Activated naive CD4-positive, alpha-beta T cell treated with anti-CD3 and anti-CD28 coated beads, Interleukin-2, amount 50 U/mL, for 24 hours (primary cell): ENCODE measurements around the gene MALT1.

Experiments
- H3K27ac Mint-ChIP-seq: one replicate; pipeline ENCODE4 v1.8.0; 2021; ENCODE audit warnings: mild to moderate bottlenecking, mixed read lengths
- H3K27me3 Mint-ChIP-seq: one replicate; pipeline ENCODE4 v1.8.0; 2021; ENCODE audit warnings: mixed read lengths
- H3K36me3 Mint-ChIP-seq: one replicate; pipeline ENCODE4 v1.8.0; 2021; ENCODE audit warnings: mixed read lengths
- H3K4me1 Mint-ChIP-seq: one replicate; pipeline ENCODE4 v1.8.0; 2021; ENCODE audit warnings: mixed read lengths
- H3K4me3 Mint-ChIP-seq: one replicate; pipeline ENCODE4 v1.8.0; 2021; ENCODE audit warnings: mild to moderate bottlenecking, mixed read lengths
- H3K9me3 Mint-ChIP-seq: one replicate; pipeline ENCODE4 v1.8.0; 2021; ENCODE audit warnings: mixed read lengths

MALT1 gene

DNA sequence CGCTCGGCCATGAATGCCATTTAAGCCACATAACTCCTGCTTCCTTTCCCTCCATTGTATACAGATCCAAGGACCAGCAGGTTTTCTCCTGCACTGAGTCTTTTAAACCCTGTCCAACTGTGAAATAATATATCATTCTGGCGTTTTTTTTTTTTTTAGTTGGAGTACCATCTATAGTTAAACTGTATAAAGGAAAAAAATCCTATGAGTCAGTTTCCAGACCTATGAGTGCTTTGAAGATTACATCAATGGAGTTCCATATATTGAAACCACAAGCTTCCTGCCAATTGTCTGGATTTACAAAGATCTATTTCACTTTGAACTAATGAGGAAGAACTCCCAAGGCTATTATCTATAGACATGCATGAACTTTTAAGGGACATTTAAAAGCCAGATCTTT, 2.4 kb upstream of the MALT1 start:
- Mint-ChIP-seq H3K4me3 (peak overlapping the region; percentile 28), H3K27me3 (no peaks in the 10 kb centered on the region), H3K9me3 (peaks cover 6% of the 10 kb centered on the region), H3K36me3 (no peaks in the 10 kb centered on the region), H3K4me1 (peaks cover 63% of the 10 kb centered on the region), H3K27ac (peak overlapping the region; percentile 19)

DNA sequence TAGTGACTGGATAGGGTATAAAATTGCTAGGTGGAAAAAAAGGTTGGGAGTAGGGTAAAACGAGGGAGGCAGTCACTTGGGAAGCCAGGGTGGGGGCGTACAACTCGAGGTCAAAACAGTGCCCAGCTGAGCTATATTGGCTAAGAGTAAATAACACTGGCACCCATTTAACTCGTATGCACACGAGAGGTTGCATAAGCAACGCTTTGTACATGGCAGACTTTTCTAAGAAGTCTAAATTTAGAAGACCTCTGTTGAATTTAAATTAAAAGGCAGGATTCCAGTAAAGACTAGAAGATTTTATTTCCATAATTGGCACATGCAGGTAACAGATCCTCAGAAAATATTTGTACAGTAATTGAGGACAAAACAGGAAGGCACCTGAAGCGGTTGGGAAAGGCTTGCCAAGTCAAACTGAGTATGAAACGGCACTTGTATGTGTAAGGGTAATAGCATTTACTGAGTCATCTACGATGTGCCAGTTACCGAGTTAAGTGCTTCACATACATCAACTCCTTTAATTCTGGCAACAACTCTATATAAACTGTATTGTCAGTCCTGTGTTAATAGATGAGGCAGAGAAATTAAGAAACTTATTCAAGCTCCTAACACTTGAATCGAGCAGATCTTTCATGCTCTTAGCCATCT, 1.4 kb upstream of the MALT1 start:
- Mint-ChIP-seq H3K27me3 (no peaks in the 10 kb centered on the region), H3K27ac (peak overlapping the region; percentile 19), H3K4me1 (peaks cover 64% of the 10 kb centered on the region), H3K4me3 (peak overlapping the region; percentile 87), H3K9me3 (peaks cover 6% of the 10 kb centered on the region), H3K36me3 (no peaks in the 10 kb centered on the region)

DNA sequence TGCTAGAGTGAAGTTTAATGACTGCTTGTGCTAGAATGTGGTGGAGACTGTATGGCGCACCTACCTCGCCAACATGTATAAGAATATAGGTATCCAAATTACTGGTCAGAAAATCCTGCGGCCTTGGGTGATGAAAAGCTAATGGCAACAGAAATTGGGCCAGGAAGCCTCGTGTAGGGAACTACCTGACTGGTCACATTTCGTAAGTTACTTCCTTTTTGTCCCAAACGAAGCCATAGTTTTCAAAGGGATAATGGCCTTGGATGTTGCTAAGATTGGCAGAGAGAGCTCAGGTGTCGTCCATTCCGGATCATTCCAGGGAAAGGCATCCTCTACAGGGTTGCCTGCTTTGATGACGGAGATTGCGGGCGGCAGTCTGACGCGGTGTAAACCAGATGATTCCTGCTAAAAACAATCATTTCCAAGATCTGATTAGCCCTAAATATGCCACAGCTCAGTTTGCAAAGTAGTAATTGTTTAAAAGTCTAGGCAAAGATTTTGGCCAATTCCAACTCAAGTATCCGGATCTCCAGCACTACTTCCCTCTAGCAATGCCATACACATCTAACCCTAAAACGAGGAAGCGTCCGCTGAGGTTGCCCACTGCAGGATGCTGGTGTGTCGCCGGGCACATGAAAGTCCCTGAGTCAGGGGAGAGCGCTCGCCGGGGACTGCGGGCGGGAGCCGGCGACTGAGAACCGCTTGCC, 708 bp upstream of the MALT1 start:
- Mint-ChIP-seq H3K9me3 (peaks cover 6% of the 10 kb centered on the region), H3K27me3 (no peaks in the 10 kb centered on the region), H3K36me3 (peaks cover under 1% of the 10 kb centered on the region), H3K4me1 (peaks cover 69% of the 10 kb centered on the region), H3K27ac (peak overlapping the region; percentile 92), H3K4me3 (peak overlapping the region; percentile 87)

DNA sequence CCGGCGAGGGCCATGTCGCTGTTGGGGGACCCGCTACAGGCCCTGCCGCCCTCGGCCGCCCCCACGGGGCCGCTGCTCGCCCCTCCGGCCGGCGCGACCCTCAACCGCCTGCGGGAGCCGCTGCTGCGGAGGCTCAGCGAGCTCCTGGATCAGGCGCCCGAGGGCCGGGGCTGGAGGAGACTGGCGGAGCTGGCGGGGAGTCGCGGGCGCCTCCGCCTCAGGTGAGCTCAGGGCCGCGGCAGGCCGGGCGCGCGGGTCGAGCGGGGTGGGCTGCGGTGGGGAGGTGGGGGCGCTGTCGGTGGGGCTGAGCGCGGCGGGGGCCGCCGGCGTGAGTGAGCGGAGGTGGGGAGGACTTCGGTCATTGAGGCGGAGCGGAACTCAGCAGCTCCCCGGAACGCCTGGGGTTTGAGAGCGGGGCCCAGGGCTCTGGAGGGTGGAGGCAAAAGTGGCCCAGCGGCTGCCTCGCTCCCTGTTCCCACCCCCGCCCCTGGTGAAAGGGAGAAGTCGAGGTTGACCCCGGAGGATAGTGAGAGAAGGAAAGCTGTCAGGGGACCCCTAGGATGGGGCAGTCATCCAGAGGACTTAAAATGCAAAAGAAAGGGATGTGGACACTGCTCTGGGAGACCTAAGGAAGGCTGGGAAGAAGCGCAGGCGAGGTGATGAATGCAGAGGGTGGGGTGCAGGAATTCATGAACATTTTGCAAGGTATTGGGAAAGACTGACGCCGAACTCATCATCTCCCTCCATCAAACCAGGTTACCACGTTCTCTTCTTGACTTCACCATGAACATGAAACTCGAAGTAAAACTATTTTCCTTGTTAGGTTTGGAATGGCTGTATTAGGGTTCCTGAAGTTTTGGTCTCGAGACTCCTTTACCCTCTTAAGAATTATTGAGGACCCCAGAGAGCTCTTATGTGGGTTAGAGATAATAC, 633 bp downstream of the MALT1 start:
- Mint-ChIP-seq H3K9me3 (peaks cover 6% of the 10 kb centered on the region), H3K27me3 (no peaks in the 10 kb centered on the region), H3K27ac (peak overlapping the region; percentile 94), H3K4me1 (peaks cover 78% of the 10 kb centered on the region), H3K4me3 (peak overlapping the region; percentile 94), H3K36me3 (peaks cover 6% of the 10 kb centered on the region)

DNA sequence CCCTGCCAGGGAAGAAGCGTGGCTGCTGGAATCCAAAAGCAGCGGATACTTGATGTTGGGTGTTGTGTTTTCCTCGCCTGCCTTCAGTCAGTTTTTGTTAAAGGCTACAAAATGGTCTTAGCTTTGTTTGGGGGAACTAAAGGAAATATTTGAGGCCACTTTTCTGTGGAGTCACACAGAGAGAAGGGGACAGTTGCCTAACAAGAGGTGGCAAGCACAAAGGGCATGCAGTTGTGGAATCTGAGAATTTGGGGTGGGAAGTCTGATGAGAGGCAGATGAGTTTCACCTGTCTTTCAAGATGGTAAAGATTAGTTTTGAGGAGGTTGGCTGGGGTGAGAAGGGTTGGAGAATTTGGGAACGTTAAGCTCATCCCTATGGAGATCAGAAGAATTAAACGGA, 2.9 kb downstream of the MALT1 start:
- H3K27ac Mint-ChIP-seq = peak overlapping the region; percentile 80
- no peaks in the 10 kb centered on the region for H3K27me3 Mint-ChIP-seq
- H3K4me1 Mint-ChIP-seq = peaks cover 87% of the 10 kb centered on the region
- H3K4me3 Mint-ChIP-seq = peak overlapping the region; percentile 56
- H3K9me3 Mint-ChIP-seq = peaks cover 6% of the 10 kb centered on the region
- H3K36me3 Mint-ChIP-seq = peaks cover 8% of the 10 kb centered on the region

DNA sequence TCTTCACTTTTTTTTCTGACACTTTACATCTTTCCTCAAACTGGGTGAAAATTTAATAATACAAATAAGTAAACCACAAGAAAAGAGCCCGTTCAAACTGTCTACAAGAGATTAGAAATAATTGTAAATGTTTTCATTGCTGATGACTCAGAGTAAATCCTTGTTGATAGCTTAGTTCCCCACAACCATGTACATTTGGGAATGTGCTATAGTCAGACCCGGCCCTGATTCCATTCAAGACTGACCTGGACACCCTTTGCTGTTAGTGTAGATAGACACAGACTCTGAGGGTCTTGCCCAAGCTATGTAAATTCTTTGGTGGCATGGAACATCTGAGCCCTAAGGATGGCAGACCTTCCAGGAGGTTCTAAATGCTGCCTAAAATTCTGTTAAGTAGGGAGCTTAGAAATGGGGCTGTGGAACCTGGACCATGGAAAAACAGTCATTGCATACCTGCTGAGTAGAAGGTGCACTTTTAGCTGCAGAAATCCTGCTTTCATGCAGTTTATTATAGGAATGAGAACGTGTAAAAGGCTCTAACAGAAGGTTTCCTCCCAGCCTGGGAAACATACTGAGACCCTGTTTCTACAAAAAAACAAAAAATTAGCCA, 3.7 kb downstream of the MALT1 start:
- peak overlapping the region; percentile 80 for H3K27ac Mint-ChIP-seq

DNA sequence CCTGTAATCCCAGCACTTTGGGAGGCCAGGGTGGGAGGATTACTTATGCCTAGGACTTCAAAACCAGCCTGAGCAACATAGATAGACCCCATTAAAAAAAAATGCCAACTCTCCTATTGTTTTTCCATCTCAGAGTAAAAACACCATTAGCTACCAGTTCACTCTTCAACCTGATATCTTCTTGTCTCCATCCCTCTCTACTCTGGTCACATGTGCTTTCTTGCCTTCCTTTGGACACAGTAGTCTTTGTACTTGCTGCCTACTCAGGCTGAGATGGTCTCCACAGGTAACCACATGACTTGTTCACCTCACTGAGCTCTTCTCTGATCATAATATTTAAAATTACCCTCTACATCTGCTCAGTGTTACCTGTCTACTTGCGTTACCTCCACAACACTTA, 5.0 kb downstream of the MALT1 start:
- H3K4me1 Mint-ChIP-seq = peaks cover 85% of the 10 kb centered on the region
- no peaks in the 10 kb centered on the region for H3K9me3 Mint-ChIP-seq
- peak overlapping the region; percentile 91 for H3K27ac Mint-ChIP-seq
- H3K4me3 Mint-ChIP-seq = peak overlapping the region; percentile 67
- H3K27me3 Mint-ChIP-seq = no peaks in the 10 kb centered on the region
- H3K36me3 Mint-ChIP-seq = peaks cover 9% of the 10 kb centered on the region

More for the DNA sequence above, 3.7 kb downstream of the MALT1 start:
- H3K4me3 Mint-ChIP-seq = peak overlapping the region; percentile 56
- no peaks in the 10 kb centered on the region for H3K27me3 Mint-ChIP-seq
- H3K9me3 Mint-ChIP-seq = no peaks in the 10 kb centered on the region
- peaks cover 8% of the 10 kb centered on the region for H3K36me3 Mint-ChIP-seq
- peaks cover 84% of the 10 kb centered on the region for H3K4me1 Mint-ChIP-seq

DNA sequence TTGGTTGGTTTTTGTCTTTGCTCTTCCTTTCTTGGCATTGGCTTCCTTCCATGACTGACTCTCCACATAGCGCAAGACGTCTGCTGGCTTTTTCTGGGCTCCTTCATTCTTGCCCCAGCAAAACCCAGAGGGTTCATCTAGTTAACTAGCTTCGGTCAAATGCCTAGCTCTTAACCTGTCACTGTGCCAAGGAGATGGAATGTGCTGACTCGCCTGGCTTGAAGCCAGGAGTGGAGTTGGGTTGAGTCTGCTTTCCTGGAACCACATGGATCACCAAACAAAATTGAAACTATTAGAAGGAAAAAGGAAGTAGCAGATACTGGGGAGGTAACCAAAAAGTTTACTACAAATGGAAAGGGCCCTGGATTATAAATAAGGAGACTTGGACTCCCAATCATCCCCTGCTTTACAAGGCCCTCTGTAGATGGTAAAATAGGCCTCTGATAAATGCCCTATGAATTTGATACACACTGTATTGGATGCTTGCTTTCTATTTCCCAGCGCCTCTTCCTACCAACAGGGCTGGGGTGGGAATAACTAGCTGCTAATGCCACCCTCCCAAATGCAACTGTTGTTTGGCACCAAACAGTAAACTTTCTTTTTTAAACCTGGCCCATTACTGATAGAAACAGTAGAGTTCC, 11.3 kb downstream of the MALT1 start:
- Mint-ChIP-seq H3K4me1 (peaks cover 90% of the 10 kb centered on the region), H3K4me3 (no peak overlapping the region), H3K27ac (peak overlapping the region; percentile 43), H3K27me3 (no peaks in the 10 kb centered on the region), H3K9me3 (no peaks in the 10 kb centered on the region), H3K36me3 (peaks cover 27% of the 10 kb centered on the region)

DNA sequence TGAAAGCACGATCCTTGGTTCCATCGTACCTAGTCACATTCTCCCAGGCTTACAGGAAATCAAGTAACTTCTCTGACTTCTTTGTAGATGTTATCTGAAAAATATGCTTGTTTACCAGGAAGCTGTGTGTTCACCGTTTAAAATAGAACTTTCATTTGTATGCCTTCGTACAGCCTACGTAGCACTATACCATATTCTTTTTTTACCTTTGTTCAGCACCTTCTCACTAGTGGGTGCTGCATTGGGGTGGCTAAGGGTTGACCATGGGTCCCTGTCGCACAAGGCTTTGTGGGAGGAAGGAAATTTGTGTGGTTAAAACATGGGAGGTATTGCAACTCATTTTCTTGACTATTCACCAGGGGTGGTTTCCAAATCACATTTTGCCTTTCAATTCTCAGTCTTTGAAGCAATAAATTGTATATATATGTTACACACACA, 16.6 kb downstream of the MALT1 start:
- H3K36me3 Mint-ChIP-seq = peaks cover 31% of the 10 kb centered on the region
- H3K4me3 Mint-ChIP-seq = peak overlapping the region; percentile 80
- peaks cover 80% of the 10 kb centered on the region for H3K4me1 Mint-ChIP-seq
- no peaks in the 10 kb centered on the region for H3K27me3 Mint-ChIP-seq
- H3K9me3 Mint-ChIP-seq = no peaks in the 10 kb centered on the region
- peak overlapping the region; percentile 75 for H3K27ac Mint-ChIP-seq

DNA sequence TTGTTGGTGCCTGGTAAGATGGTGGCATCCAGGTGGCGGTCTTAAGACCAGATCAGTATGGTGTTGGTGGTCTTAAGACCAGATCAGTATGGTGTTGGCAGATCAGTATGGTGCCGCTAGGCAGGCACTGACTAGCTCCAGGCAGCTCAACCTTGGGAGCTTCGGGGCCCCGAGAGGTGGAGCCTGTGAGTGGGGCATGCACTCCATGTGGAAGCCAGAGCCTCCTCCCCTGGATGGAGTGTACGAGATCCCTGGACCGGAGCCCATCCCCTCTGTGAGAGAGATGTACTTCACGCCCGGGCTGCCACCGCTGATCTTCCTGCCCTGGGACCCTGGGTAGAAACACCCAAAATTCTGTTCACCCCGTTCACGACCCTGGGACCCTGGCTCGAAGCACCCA, 19.0 kb downstream of the MALT1 start:
- H3K36me3 Mint-ChIP-seq = peaks cover 28% of the 10 kb centered on the region
- no peak overlapping the region for H3K4me3 Mint-ChIP-seq
- peak overlapping the region; percentile 71 for H3K27ac Mint-ChIP-seq
- H3K27me3 Mint-ChIP-seq = no peaks in the 10 kb centered on the region
- H3K4me1 Mint-ChIP-seq = peaks cover 61% of the 10 kb centered on the region
- no peaks in the 10 kb centered on the region for H3K9me3 Mint-ChIP-seq

DNA sequence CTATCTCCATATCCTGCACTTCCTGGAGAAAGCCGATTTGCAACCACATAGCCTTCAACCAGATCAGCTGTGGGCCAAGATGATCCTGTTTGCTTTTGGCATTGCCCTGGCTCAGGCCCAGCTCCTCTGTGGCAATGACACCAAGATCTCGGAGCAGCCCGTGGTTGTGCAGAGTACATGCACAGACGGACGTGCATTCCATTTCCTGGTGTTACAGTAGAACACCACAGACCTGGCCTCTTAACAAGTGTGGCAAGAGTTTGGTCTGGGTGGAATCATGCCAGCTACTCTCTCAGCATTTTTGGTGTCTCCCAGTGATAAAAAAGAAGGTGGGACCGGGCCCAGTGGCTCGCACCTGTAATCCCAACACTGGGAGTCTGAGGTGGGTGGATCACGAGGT, 20.0 kb downstream of the MALT1 start:
- H3K27me3 Mint-ChIP-seq = no peaks in the 10 kb centered on the region
- H3K4me3 Mint-ChIP-seq = no peak overlapping the region
- H3K9me3 Mint-ChIP-seq = no peaks in the 10 kb centered on the region
- peaks cover 51% of the 10 kb centered on the region for H3K4me1 Mint-ChIP-seq
- H3K27ac Mint-ChIP-seq = peak overlapping the region; percentile 8
- peaks cover 30% of the 10 kb centered on the region for H3K36me3 Mint-ChIP-seq

DNA sequence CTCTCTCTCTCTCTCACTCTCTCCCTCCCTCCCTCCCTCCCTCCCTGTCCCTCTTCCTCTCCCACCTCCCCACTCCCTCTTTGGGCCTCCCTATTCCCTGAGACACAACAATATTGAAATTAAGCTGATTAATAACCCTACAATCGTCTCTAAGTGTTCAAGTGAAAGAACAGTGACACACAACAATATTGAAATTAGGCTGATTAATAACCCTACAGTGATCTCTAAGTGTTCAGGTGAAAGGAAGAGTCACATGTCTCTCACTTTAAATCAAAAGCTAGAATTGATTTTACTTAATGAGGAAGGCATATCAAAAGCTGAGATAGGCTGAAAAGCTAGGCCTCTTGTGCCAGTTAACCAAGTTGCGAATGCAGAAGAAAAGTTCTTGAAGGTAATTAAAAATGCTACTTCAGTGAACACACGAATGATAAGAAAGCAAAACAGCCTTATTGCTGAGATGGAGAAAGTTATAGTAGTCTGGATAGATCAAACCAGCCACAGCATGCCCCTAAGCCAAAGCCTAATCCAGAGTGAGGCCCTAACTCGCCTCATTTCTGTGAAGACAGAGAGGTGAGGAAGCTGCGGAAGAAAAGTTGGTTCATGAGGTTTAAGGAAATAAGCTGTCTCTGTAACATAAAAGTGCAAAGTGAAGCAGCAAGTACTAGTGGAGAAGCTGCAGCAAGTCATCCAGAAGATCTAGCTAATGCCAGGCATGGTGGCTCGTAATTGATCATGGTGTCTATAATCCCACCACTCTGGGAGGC, 21.3 kb downstream of the MALT1 start:
- H3K36me3 Mint-ChIP-seq = peaks cover 29% of the 10 kb centered on the region

DNA sequence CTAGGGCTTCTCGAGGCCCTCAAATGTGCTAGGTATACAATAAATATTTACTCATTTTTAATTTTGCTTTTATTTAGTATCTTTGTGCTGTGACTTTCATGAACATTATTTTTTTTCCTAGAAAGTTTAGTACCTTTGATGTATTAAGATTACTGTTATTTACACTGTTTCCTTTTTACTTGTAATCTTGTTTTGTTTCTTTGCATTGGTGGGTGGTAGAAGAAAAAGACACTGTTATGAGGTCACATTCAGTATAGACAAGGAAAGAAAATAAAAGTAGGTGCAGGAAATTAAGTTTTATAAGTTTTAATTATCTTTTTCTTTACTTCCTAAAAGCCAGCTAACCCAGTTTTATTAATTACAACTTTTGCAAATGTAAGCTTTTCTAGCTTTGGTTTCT, 23.0 kb downstream of the MALT1 start:
- Mint-ChIP-seq H3K4me1 (peaks cover 24% of the 10 kb centered on the region), H3K27ac (peak overlapping the region; percentile 77), H3K4me3 (peak overlapping the region; percentile 28), H3K36me3 (peaks cover 27% of the 10 kb centered on the region), H3K27me3 (no peaks in the 10 kb centered on the region), H3K9me3 (no peaks in the 10 kb centered on the region)

More for the DNA sequence above, 21.3 kb downstream of the MALT1 start:
- Mint-ChIP-seq H3K27ac (peak overlapping the region; percentile 92), H3K27me3 (no peaks in the 10 kb centered on the region), H3K4me3 (peak overlapping the region; percentile 76), H3K4me1 (peaks cover 38% of the 10 kb centered on the region), H3K9me3 (no peaks in the 10 kb centered on the region)

DNA sequence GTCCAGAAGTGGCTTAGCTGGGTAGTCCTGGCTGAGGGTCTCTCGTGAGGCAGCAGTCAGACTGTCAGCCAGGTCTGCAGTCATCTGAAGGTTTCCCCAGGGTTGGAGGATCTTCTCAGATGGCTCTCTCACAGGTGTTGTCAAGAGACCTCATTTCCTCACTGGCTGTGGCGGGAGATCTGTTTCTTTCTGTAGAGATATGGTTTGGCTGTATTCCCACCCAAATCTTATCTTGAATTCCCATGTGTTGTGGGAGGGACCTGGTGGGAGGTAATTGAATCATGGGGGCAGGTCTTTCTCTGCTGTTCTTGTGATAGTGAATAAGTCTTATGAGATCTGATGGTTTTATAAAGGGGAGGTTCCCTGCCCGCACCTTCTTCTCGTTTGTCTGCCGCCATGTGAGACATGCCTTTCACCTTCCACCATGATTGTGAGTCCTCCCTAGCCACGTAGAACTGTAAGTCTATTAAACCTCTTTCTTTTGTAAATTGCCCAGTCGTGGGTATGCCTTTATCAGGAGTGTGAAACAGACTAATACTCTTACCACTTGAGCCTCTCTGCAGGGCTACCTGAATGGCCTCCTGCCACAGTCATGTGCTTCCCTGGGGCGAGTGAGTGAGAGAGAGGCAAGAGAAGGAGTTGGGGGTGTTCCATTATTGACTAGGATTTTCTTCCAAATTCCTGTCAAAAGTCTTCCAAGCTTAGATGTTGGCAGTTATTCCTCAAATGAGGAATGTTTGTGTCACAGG, 23.6 kb downstream of the MALT1 start:
- peaks cover 22% of the 10 kb centered on the region for H3K36me3 Mint-ChIP-seq
- peaks cover 17% of the 10 kb centered on the region for H3K4me1 Mint-ChIP-seq
- peak overlapping the region; percentile 63 for H3K27ac Mint-ChIP-seq
- peak overlapping the region; percentile 58 for H3K4me3 Mint-ChIP-seq
- no peaks in the 10 kb centered on the region for H3K9me3 Mint-ChIP-seq
- H3K27me3 Mint-ChIP-seq = no peaks in the 10 kb centered on the region
